GM12878 (cell line): ENCODE measurements around the gene RAD9A. TPM values are rescaled to one million over a fixed set of nuclear protein-coding genes. Genes with fewer than 3 reads are reported as not detected.

ENCODE experiments used
- ATAC-seq: fragments of 200-7000 bp; cut with Tn5 transposase; 3 replicates; pipeline ENCODE4 v1.9.1; 2020; ENCODE audit warnings: mild to moderate bottlenecking, moderate library complexity
- BruUV-seq: library from RNA; stranded (reverse); fragments of 400-500 nt; replicated peaks from 2 replicates; lab custom pipeline; 2021; lab: Mats Ljungman, UMichigan
- CTCF ChIA-PET: fragments of 300-600 bp; sonication (Branson Sonifier 250); formaldehyde crosslinking; extraction: SDS; loops from one replicate; lab custom pipeline; 2021; ENCODE audit warnings: inconsistent platforms; lab: Yijun Ruan, JAX
- POLR2A ChIA-PET: fragments of 350-600 bp; formaldehyde crosslinking; extraction: SDS; loops from one replicate; lab custom pipeline; 2021; ENCODE audit warnings: inconsistent platforms; lab: Charles Lee
- RAD21 ChIA-PET: fragments of 300-600 bp; sonication (Branson Sonifier 250); formaldehyde crosslinking; loops from one replicate; lab custom pipeline; 2023; ENCODE audit warnings: antibody characterized with exemption; ENCODE audit not compliant: unreplicated experiment; lab: Charles Lee
- SMC1A ChIA-PET: fragments of 300-600 bp; sonication (Branson Sonifier 250); formaldehyde crosslinking; loops from one replicate; lab custom pipeline; 2023; ENCODE audit not compliant: unreplicated experiment, uncharacterized antibody; lab: Charles Lee
- DNase-seq: peaks from one replicate; pipeline ENCODE4 v3.0.0-alpha.2; 2011; ENCODE audit warnings: low read depth, low spot score
- FAIRE-seq: peaks from 3 replicates; lab custom pipeline; 2011; peaks lifted over from hg19 to GRCh38; lab: Jason Lieb, UNC
- H2AFZ ChIP-seq: 2 replicates; pipeline ENCODE4 v1.6.0; 2011; ENCODE audit warnings: low read depth, low read length, control low read depth; ENCODE audit not compliant: control insufficient read depth
- H3K27ac ChIP-seq: 2 replicates; pipeline ENCODE4 v1.5.1; 2011; ENCODE audit warnings: control low read depth; ENCODE audit not compliant: control insufficient read depth, insufficient read depth
- H3K27me3 ChIP-seq, 2 experiments: replicated peaks in 1 of 2; 2 replicates each; pipeline versions ENCODE4 v1.6.0 to v1.6.1; 2011; ENCODE audit warnings: low read length in 1 of 2; ENCODE audit not compliant: control insufficient read depth in 2 of 2, insufficient read depth in 2 of 2
- H3K36me3 ChIP-seq, 2 experiments: 2 replicates each; pipeline ENCODE4 v1.5.1; 2011; ENCODE audit warnings: low read length in 1 of 2; ENCODE audit not compliant: control insufficient read depth in 2 of 2, insufficient read depth in 2 of 2
- H3K4me1 ChIP-seq: 2 replicates; pipeline ENCODE4 v1.6.1; 2011; ENCODE audit warnings: mild to moderate bottlenecking, low read length, moderate library complexity, mixed read lengths; ENCODE audit not compliant: control insufficient read depth, insufficient read depth
- H3K4me2 ChIP-seq: 2 replicates; pipeline ENCODE4 v1.6.0; 2011; ENCODE audit warnings: control low read depth; ENCODE audit not compliant: control insufficient read depth, insufficient read depth
- H3K4me3 ChIP-seq: fragments of 200-600 bp; sonication (generic); 2 replicates; pipeline ENCODE4 v1.5.1; 2016
- H3K79me2 ChIP-seq: 2 replicates; pipeline ENCODE4 v1.6.0; 2011; ENCODE audit warnings: low read length; ENCODE audit not compliant: control insufficient read depth, insufficient read depth
- H3K9ac ChIP-seq: 2 replicates; pipeline ENCODE4 v1.8.0; 2011; ENCODE audit warnings: low read length, control low read depth, mixed read lengths; ENCODE audit not compliant: control insufficient read depth, insufficient read depth
- H3K9me3 ChIP-seq: replicated peaks from 3 replicates; pipeline ENCODE4 v1.5.1; 2011; ENCODE audit warnings: mild to moderate bottlenecking, low read length; ENCODE audit not compliant: control insufficient read depth, insufficient read depth
- H4K20me1 ChIP-seq: 2 replicates; pipeline ENCODE4 v1.6.0; 2011; ENCODE audit not compliant: control insufficient read depth, insufficient read depth
- ATF7 ChIP-seq: fragments of 450-650 bp; IDR thresholded peaks from 2 replicates; pipeline ENCODE4 v1.6.1; 2016; ENCODE audit warnings: low read depth, mild to moderate bottlenecking
- BHLHE40 ChIP-seq, 2 experiments: fragments of 450-650 bp in 1 of 2; IDR thresholded peaks; 2 replicates each; pipeline ENCODE4 v1.6.1; 2011 to 2017; ENCODE audit warnings: low read depth in 2 of 2, borderline replicate concordance in 1 of 2, improper control_type of control experiment in 1 of 2, low read length in 1 of 2, mild to moderate bottlenecking in 1 of 2
- HDAC6 ChIP-seq: fragments of 200-600 bp; sonication (generic); IDR thresholded peaks from one replicate; pipeline ENCODE4 v1.8.0; 2017; ENCODE audit warnings: antibody characterized with exemption; ENCODE audit not compliant: unreplicated experiment
- LARP7 ChIP-seq: fragments of 450-650 bp; IDR thresholded peaks from 2 replicates; pipeline ENCODE4 v1.6.1; 2017; ENCODE audit warnings: mild to moderate bottlenecking
- POLR2A ChIP-seq: IDR thresholded peaks from 2 replicates; pipeline ENCODE4 v1.6.1; 2011; ENCODE audit warnings: low read depth, mild to moderate bottlenecking, low read length
- POLR2AphosphoS5 ChIP-seq: IDR thresholded peaks from 2 replicates; pipeline ENCODE4 v1.6.1; 2011; ENCODE audit warnings: mild to moderate bottlenecking, low read length, inconsistent platforms
- ZNF217 ChIP-seq: fragments of 450-650 bp; IDR thresholded peaks from 2 replicates; pipeline ENCODE4 v1.6.1; 2017; ENCODE audit warnings: antibody characterized with exemption, mild to moderate bottlenecking
- WGBS: methylation state at CpG from one replicate; pipeline ENCODE4 v1.1.6; 2016; ENCODE audit warnings: low lambda C conversion rate; ENCODE audit not compliant: insufficient replicate concordance, insufficient coverage; ENCODE audit errors: missing lambda C conversion rate; 5-methylcytosine and 5-hydroxymethylcytosine counted together
- in situ Hi-C: fragments of 300-500 bp; cut with MboI; formaldehyde crosslinking; loops from 9 replicates; pipeline ENCODE4 v1.14.3; 2018; ENCODE audit warnings: mixed read lengths
- intact Hi-C: fragments of 100-400 bp; cut with micrococcal nuclease; formaldehyde crosslinking; loops from one replicate; pipeline ENCODE4 v1.14.2; 2022; ENCODE audit not compliant: unreplicated experiment
- polyA plus RNA-seq, 11 experiments: library from polyadenylated mRNA; depleted of rRNA in 4 of 11; unstranded in 6 of 11; stranded (reverse) in 5 of 11; fragments of >200 nt; fragmentation: Nextera tagmentation in 4 of 11; fragmentation: Illumina TruSeq in 1 of 11; extraction: Ambion mirVana in 4 of 11; extraction: Trizol in 1 of 11; gene quantifications; 1 replicate in 1 of 11; 2 replicates in 10 of 11; pipeline versions ENCODE4 v1.2.1 to v1.2.3, GENCODE V29; 2011 to 2016; ENCODE audit warnings: inconsistent platforms in 2 of 11, missing spikeins in 2 of 11, low read depth in 1 of 11
- total RNA-seq, 4 experiments: library from RNA; depleted of rRNA in 3 of 4; stranded (reverse); fragments of >200 nt in 3 of 4; fragmentation: Illumina TruSeq in 1 of 4; extraction: Trizol in 1 of 4; gene quantifications; 2 replicates each; pipeline versions ENCODE4 v1.2.1 to v1.2.3, GENCODE V29; 2013 to 2021

Gene RAD9A
- total and polyA plus RNA-seq, 10 of the 15 experiments (the other 5 are each of a cell fraction or from before 2014, with no cell fraction given): 1.1 to 36.2 (median 19.8) TPM

DNA sequence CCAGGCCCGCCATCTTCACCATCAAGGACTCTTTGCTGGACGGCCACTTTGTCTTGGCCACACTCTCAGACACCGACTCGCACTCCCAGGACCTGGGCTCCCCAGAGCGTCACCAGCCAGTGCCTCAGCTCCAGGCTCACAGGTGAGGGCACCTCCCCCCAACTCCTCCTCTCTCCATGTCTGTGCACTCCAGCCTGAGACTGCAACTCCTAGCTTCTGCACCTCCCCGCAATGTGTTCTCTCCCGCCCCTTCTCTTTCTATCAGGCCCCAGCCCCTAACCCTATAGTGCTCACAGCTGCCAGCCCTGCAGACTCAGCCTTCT lies 4.4 kb downstream of the RAD9A start:
- SMC1A ChIA-PET: interaction anchor here (0.8 to 1.1 kb wide), 2 partner anchors 41 to 89 kb away, joined by 3 read pairs; no protein-coding TSS in a partner anchor
- intact Hi-C loops: no loop called here
- FAIRE-seq: no peak
- H3K4me3 ChIP-seq: no peak overlapping the region
- POLR2A ChIA-PET: interaction anchor here (0.7 kb wide), 1 partner anchor 42 kb away, joined by 4 read pairs; the partner anchor contains the start of gene PTPRCAP
- peaks cover 21% of the 10 kb centered on the region for H3K4me1 ChIP-seq
- H3K27ac ChIP-seq: 0 out of 2 replicates have a peak overlapping the region, but pooled peaks have one; percentile 18
- H3K4me2 ChIP-seq: no peak overlapping the region
- peaks cover 45% of the 10 kb centered on the region for H3K79me2 ChIP-seq
- in situ Hi-C loops: no loop called here
- H3K27me3 ChIP-seq: no peaks in the 10 kb centered on the region
- CTCF ChIA-PET: interaction anchor here (0.8 to 1.5 kb wide), 4 partner anchors 15 to 110 kb away, joined by 3 to 5 read pairs (median 3); no protein-coding TSS in a partner anchor
- H4K20me1 ChIP-seq: no peaks in the 10 kb centered on the region; the same call in 1 of the 2 replicates
- ATAC-seq: no peak
- DNase-seq: no peak
- RAD21 ChIA-PET: interaction anchor here (0.8 kb wide), 1 partner anchor 71 kb away, joined by 3 read pairs; no protein-coding TSS in a partner anchor
- 98% methylated on average over 7 of the region's 7 CpGs for WGBS
- H3K9ac ChIP-seq: no peak overlapping the region
- TF ChIP-seq POLR2A (0 out of 2 replicates have a peak, but pooled peaks have one; percentile 47), ZNF217 (no peak)
- peaks cover 23 to 30% of the 10 kb centered on the region in 2 experiments for H3K36me3 ChIP-seq
- no TSS peak for BruUV-seq
- H3K9me3 ChIP-seq: no peaks in the 10 kb centered on the region
- no peak overlapping the region for H2AFZ ChIP-seq

DNA sequence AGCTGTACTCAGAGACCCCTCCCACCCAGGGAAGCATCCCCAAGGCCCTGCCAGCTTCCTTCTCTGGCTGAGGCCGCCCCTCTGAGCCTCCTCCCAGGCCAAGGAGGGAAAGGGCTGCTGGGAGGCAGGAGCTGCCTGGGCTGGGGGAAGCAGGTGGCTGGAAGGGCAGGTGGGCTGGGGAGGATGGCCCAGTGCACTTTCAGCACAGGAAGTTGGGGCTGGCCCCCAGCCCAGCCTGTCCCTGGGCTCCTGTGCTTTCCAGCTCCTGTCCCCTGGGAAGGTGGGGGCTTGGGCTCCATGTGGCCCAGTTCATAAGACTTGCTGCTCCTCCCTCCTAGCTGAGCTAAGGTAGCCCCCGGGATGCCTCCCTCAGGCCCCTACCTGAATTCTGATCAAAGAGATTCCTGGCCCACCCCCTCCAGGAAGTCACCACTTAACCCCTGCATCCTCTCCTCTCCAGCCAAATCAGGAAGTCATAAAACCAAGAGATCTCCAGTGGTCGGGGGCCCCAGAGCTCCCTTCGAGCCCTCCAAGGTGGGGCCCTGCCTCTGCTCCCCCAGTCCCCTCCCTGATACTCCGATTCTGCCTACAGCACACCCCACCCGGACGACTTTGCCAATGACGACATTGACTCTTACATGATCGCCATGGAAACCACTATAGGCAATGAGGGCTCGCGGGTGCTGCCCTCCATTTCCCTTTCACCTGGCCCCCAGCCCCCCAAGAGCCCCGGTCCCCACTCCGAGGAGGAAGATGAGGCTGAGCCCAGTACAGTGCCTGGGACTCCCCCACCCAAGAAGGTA lies 5.0 kb downstream of the RAD9A start:
- SMC1A ChIA-PET: interaction anchor here (1.1 kb wide), 1 partner anchor 40 kb away, joined by 3 read pairs; no protein-coding TSS in a partner anchor
- no peaks in the 10 kb centered on the region for H3K27me3 ChIP-seq
- TF ChIP-seq POLR2A (peak; percentile 70), LARP7 (no peak), POLR2AphosphoS5 (0 out of 2 replicates have a peak, but pooled peaks have one; percentile 5), BHLHE40 (IDR thresholded peaks at IDR 0.05; ENCODE audit: borderline replicate concordance in 1 of 2, low read depth in 2 of 2, low read length in 1 of 2) (no peak), ATF7 (0 out of 2 replicates have a peak, but pooled peaks have one; percentile 13), HDAC6 (no peak)
- TF ChIP-seq, all 136 proteins: peak for 3
- no TSS peak for BruUV-seq
- peak overlapping the region; percentile 18; the same call in 1 of the 2 replicates for H3K27ac ChIP-seq
- H3K4me3 ChIP-seq: no peak overlapping the region
- no peak overlapping the region for H2AFZ ChIP-seq
- H3K9me3 ChIP-seq: no peaks in the 10 kb centered on the region
- peaks cover 44% of the 10 kb centered on the region for H3K79me2 ChIP-seq
- no peak overlapping the region for H3K9ac ChIP-seq
- WGBS: 41% methylated on average over 13 of the region's 13 CpGs
- no peaks in the 10 kb centered on the region; the same call in 1 of the 2 replicates for H4K20me1 ChIP-seq
- DNase-seq (no peak), ATAC-seq (no peak), FAIRE-seq (no peak)
- CTCF ChIA-PET: interaction anchor here (0.8 to 1.5 kb wide), 5 partner anchors 16 to 109 kb away, joined by 3 to 5 read pairs (median 3); no protein-coding TSS in a partner anchor
- H3K4me1 ChIP-seq: peaks cover 19% of the 10 kb centered on the region
- RAD21 ChIA-PET: interaction anchor here (0.8 to 1.5 kb wide), 2 partner anchors 71 to 90 kb away, joined by 3 to 4 read pairs; no protein-coding TSS in a partner anchor
- intact Hi-C loops: no loop called here
- peaks cover 23 to 30% of the 10 kb centered on the region in 2 experiments for H3K36me3 ChIP-seq
- in situ Hi-C loops: no loop called here
- H3K4me2 ChIP-seq: peak overlapping the region; percentile 64; the same call in 1 of the 2 replicates
- POLR2A ChIA-PET: interaction anchor here (0.7 kb wide), 1 partner anchor 41 kb away, joined by 4 read pairs; the partner anchor contains the start of gene PTPRCAP
